ENCODE measurements around the gene INPP5D. TPM values are rescaled to one million over a fixed set of nuclear protein-coding genes. Genes with fewer than 3 reads are reported as not detected.

The INPP5D gene
- polyA plus RNA-seq, 1 of the 3 experiments (the other 2 are of a cell fraction), result 1.3 TPM

- TF ChIP-seq REST (IDR thresholded peaks at IDR 0.05; ENCODE audit: low read depth, low read length), result no peak
These were observed 52.2 kb downstream of the INPP5D start (continued) for GRCh38 chr2:233112329-233112728.

GRCh38 chr2:233112776-233113452 is 52.8 kb downstream of the INPP5D start:
- no peak for DNase-seq
- H3K4me3 ChIP-seq (ENCODE audit: low read depth in 2 of 2, low read length in 1 of 2), result no peak overlapping the region
- no peaks in the 10 kb centered on the region for H4K20me1 ChIP-seq (ENCODE audit: insufficient read depth)
- ChIA-PET CTCF (interaction anchor here (0.9 to 1.2 kb wide), 2 partner anchors 12 to 58 kb away, joined by 3 read pairs; no protein-coding TSS in a partner anchor), POLR2A (no interaction called here)
- TF ChIP-seq MEF2A (IDR thresholded peaks at IDR 0.05; ENCODE audit: borderline replicate concordance, low read depth) (no peak), GABPA (IDR thresholded peaks at IDR 0.05; ENCODE audit: low read depth) (no peak), PBX3 (IDR thresholded peaks at IDR 0.05) (no peak)
- no peak overlapping the region for H3K4me2 ChIP-seq
- H3K4me1 ChIP-seq (ENCODE audit: control insufficient read depth in 1 of 2, insufficient read depth in 2 of 2, low read depth in 1 of 2, low read length in 1 of 2), result no peaks in the 10 kb centered on the region
- no peaks in the 10 kb centered on the region for H3K9me2 ChIP-seq
- no peaks in the 10 kb centered on the region for H3K79me2 ChIP-seq (ENCODE audit: insufficient read depth)
- H3F3A ChIP-seq (replicated peaks; ENCODE audit: insufficient read depth), result no peaks in the 10 kb centered on the region
- no peaks in the 10 kb centered on the region for H3K9me3 ChIP-seq
- H3K27me3 ChIP-seq (ENCODE audit: insufficient read depth), result 0 out of 2 replicates have a peak, but pooled peaks cover 4% of the 10 kb centered on the region
- no peak overlapping the region for H3K27ac ChIP-seq (ENCODE audit: low read depth in 2 of 2, low read length in 1 of 2)
- H3K9ac ChIP-seq, result no peak overlapping the region
- H3K36me3 ChIP-seq (replicated peaks in 1 of 2; ENCODE audit: control insufficient read depth in 1 of 2, insufficient read depth in 2 of 2, low read length in 1 of 2), result no peaks in the 10 kb centered on the region
- 64% methylated on average over 6 of the region's 6 CpGs for WGBS (ENCODE audit: low lambda C conversion rate)
- no peak overlapping the region for H2AFZ ChIP-seq (ENCODE audit: low read depth)

- H3K9ac ChIP-seq, result no peak overlapping the region
- TF ChIP-seq POLR2AphosphoS5 (IDR thresholded peaks at IDR 0.05; ENCODE audit: low read depth, low read length) (no peak), TEAD4 (IDR thresholded peaks at IDR 0.05; ENCODE audit: borderline replicate concordance, insufficient read depth) (no peak), RFX5 (IDR thresholded peaks at IDR 0.05; ENCODE audit: low read length) (no peak), GABPA (IDR thresholded peaks at IDR 0.05; ENCODE audit: low read depth) (no peak), SIN3A (IDR thresholded peaks at IDR 0.05; ENCODE audit: borderline replicate concordance, low read depth, low read length) (no peak), TAF1 (IDR thresholded peaks at IDR 0.05; ENCODE audit: borderline replicate concordance, low read depth, low read length) (no peak), ZBTB33 (IDR thresholded peaks at IDR 0.05; ENCODE audit: borderline replicate concordance, low read depth) (no peak), SMC3 (IDR thresholded peaks at IDR 0.05; ENCODE audit: low read depth, low read length) (no peak), IRF3 (IDR thresholded peaks at IDR 0.05; ENCODE audit: low read depth, low read length) (no peak), GATA2 (CRISPR knock-in tag; IDR thresholded peaks at IDR 0.05) (no peak), TCF12 (IDR thresholded peaks at IDR 0.05) (no peak)
- H3F3A ChIP-seq (replicated peaks; ENCODE audit: insufficient read depth), result no peaks in the 10 kb centered on the region
- no peaks in the 10 kb centered on the region for H3K79me2 ChIP-seq (ENCODE audit: insufficient read depth)
- H3K27me3 ChIP-seq (ENCODE audit: insufficient read depth), result 0 out of 2 replicates have a peak, but pooled peaks cover 4% of the 10 kb centered on the region
- H3K9me2 ChIP-seq, result no peaks in the 10 kb centered on the region
- no peaks in the 10 kb centered on the region for H3K4me1 ChIP-seq (ENCODE audit: control insufficient read depth in 1 of 2, insufficient read depth in 2 of 2, low read depth in 1 of 2, low read length in 1 of 2)
- no peaks in the 10 kb centered on the region for H3K9me3 ChIP-seq
- CTCF ChIA-PET, result no interaction called here
- H3K4me3 ChIP-seq (ENCODE audit: low read depth in 2 of 2, low read length in 1 of 2), result no peak overlapping the region
- no peaks in the 10 kb centered on the region for H4K20me1 ChIP-seq (ENCODE audit: insufficient read depth)
- 69% methylated on average over 6 of the region's 11 CpGs for WGBS (ENCODE audit: low lambda C conversion rate)
- no peak overlapping the region for H3K4me2 ChIP-seq
- H3K27ac ChIP-seq (ENCODE audit: low read depth in 2 of 2, low read length in 1 of 2), result no peak overlapping the region
- no peak for DNase-seq
- H3K36me3 ChIP-seq (replicated peaks in 1 of 2; ENCODE audit: control insufficient read depth in 1 of 2, insufficient read depth in 2 of 2, low read length in 1 of 2), result no peaks in the 10 kb centered on the region
- POLR2A ChIA-PET, result no interaction called here
- H2AFZ ChIP-seq (ENCODE audit: low read depth), result no peak overlapping the region
These were observed 54.3 kb downstream of the INPP5D start for GRCh38 chr2:233114421-233114861.
